ENCODE data around the gene DOCK1. TPM values are rescaled to one million over a fixed set of nuclear protein-coding genes. Genes with fewer than 3 reads are reported as not detected.

The DOCK1 gene
- total RNA-seq, 2 experiments from 2014 or later, result not detected

DNA sequence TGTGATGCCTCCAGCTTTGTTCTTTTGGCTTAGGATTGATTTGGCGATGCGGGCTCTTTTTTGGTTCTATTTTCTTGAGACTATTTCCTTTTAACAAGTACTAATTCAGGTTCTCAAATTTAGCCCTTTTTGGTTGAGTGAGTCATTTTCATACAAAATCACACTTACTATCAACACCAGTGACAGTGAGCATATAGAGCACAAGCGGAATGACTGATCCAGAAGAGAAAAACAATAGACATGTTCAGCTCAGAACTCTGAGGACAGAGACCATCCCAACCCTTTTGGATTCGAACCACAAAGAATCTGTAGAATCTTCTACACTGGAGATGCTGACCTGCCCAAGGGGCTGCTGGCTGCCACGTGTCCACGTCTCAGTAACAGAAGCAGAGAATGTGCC, 347.6 kb downstream of the DOCK1 start:
- Histone ChIP-seq H3K27me3 (ENCODE audit: control insufficient read depth in 1 of 2, insufficient read depth in 2 of 2, low read length in 2 of 2) (no peaks in the 10 kb centered on the region), H3K4me1 (ENCODE audit: insufficient read depth, low read length) (peaks cover 7% of the 10 kb centered on the region), H3K4me3 (ENCODE audit: low read length) (no peak overlapping the region), H3K27ac (ENCODE audit: low read depth in 1 of 2, low read length in 2 of 2) (no peak overlapping the region), H3K36me3 (ENCODE audit: insufficient read depth, low read length) (no peaks in the 10 kb centered on the region), H3K9me3 (ENCODE audit: control insufficient read depth in 1 of 2, insufficient read depth in 1 of 2, low read length in 2 of 2) (no peaks in the 10 kb centered on the region)
- Mint-ChIP-seq H3K4me3 (no peak overlapping the region), H3K36me3 (ENCODE audit: low read depth) (no peaks in the 10 kb centered on the region), H3K27ac (no peak overlapping the region), H3K4me1 (ENCODE audit: low read depth) (peaks cover 13% of the 10 kb centered on the region), H3K9me3 (no peaks in the 10 kb centered on the region), H3K27me3 (peaks cover 39% of the 10 kb centered on the region)
- POLR2A ChIA-PET, result no interaction called here
- ATAC-seq (ENCODE audit: poor library complexity), result no peak
- CTCF ChIA-PET, result no interaction called here
- DNase-seq, result no peak
- intact Hi-C loops (cut with DNase I, micrococcal nuclease), result no loop called here
- TF ChIP-seq, protein P1, sequence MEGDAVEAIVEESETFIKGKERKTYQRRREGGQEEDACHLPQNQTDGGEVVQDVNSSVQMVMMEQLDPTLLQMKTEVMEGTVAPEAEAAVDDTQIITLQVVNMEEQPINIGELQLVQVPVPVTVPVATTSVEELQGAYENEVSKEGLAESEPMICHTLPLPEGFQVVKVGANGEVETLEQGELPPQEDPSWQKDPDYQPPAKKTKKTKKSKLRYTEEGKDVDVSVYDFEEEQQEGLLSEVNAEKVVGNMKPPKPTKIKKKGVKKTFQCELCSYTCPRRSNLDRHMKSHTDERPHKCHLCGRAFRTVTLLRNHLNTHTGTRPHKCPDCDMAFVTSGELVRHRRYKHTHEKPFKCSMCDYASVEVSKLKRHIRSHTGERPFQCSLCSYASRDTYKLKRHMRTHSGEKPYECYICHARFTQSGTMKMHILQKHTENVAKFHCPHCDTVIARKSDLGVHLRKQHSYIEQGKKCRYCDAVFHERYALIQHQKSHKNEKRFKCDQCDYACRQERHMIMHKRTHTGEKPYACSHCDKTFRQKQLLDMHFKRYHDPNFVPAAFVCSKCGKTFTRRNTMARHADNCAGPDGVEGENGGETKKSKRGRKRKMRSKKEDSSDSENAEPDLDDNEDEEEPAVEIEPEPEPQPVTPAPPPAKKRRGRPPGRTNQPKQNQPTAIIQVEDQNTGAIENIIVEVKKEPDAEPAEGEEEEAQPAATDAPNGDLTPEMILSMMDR (IDR thresholded peaks at IDR 0.05), result no peak

DNA sequence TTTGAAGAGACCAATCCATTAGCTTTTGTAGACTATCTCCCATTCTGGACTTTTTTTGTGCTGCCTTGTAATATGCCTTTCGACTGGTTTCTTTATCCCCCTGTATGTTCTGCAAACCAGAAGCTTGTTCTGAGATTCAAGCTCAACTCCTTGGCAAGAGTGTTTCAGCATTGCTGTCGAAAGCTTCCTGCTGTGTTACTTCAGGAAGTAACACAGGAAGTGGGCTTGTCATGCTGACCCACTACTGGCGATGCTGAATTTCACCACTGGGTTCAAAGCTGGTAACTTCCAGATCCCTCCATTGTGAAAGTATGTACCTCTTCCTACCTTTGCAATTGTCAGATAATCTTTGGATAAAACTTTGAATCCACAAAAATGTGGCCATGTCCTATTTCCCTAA, 349.0 kb downstream of the DOCK1 start:
- H3K36me3 ChIP-seq (ENCODE audit: insufficient read depth, low read length), result no peaks in the 10 kb centered on the region
- no peak for ATAC-seq (ENCODE audit: poor library complexity)
- H3K4me1 Mint-ChIP-seq (ENCODE audit: low read depth), result peaks cover 13% of the 10 kb centered on the region
- peaks cover 36% of the 10 kb centered on the region for H3K27me3 Mint-ChIP-seq
- peak in 4 of 14 experiments; percentile 5 to 38 (median 20) for DNase-seq
- intact Hi-C loops (cut with DNase I, micrococcal nuclease), result no loop called here
- POLR2A ChIA-PET, result no interaction called here
- no peak overlapping the region for H3K27ac Mint-ChIP-seq
- H3K4me3 ChIP-seq (ENCODE audit: low read length), result no peak overlapping the region
- peaks cover 0 to 2% of the 10 kb centered on the region in 2 experiments for H3K27me3 ChIP-seq (ENCODE audit: control insufficient read depth in 1 of 2, insufficient read depth in 2 of 2, low read length in 2 of 2)
- CTCF ChIA-PET, result no interaction called here
- H3K4me1 ChIP-seq (ENCODE audit: insufficient read depth, low read length), result peaks cover 7% of the 10 kb centered on the region
- no peak overlapping the region for H3K27ac ChIP-seq (ENCODE audit: low read depth in 1 of 2, low read length in 2 of 2)
- no peaks in the 10 kb centered on the region for H3K36me3 Mint-ChIP-seq (ENCODE audit: low read depth)
- H3K4me3 Mint-ChIP-seq, result no peak overlapping the region
- H3K9me3 Mint-ChIP-seq, result no peaks in the 10 kb centered on the region
- H3K9me3 ChIP-seq (ENCODE audit: control insufficient read depth in 1 of 2, insufficient read depth in 1 of 2, low read length in 2 of 2), result peaks cover 0 to under 1% of the 10 kb centered on the region in 2 experiments
- TF ChIP-seq, protein P1 (IDR thresholded peaks at IDR 0.05), result no peak

DNA sequence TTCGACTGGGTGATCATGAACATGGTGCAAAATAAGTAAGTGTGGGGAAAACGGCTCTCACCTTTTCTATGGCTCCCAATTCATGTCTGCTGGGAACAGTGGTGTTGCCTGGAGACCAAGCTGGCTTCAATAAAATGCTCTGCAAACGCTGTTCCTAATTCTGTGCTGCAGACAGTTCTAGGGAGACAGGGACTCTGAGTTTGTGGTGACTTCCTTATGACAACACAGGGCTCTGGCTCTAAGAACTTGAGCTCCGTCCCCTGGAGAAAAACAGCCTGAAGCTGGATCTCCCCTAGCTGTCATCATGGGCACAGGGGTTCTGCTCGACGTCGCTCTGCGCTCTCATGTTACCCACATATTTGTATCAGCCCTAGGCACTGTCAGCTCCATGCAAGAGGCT, 352.2 kb downstream of the DOCK1 start:
- Mint-ChIP-seq H3K9me3 (no peaks in the 10 kb centered on the region), H3K27me3 (peaks cover 29% of the 10 kb centered on the region), H3K4me3 (no peak overlapping the region), H3K27ac (no peak overlapping the region), H3K36me3 (ENCODE audit: low read depth) (no peaks in the 10 kb centered on the region), H3K4me1 (ENCODE audit: low read depth) (peaks cover 13% of the 10 kb centered on the region)
- Histone ChIP-seq H3K9me3 (ENCODE audit: control insufficient read depth in 1 of 2, insufficient read depth in 1 of 2, low read length in 2 of 2) (peaks cover 0 to 14% of the 10 kb centered on the region in 2 experiments), H3K27ac (ENCODE audit: low read depth in 1 of 2, low read length in 2 of 2) (no peak overlapping the region), H3K27me3 (ENCODE audit: control insufficient read depth in 1 of 2, insufficient read depth in 2 of 2, low read length in 2 of 2) (peaks cover 0 to 2% of the 10 kb centered on the region in 2 experiments), H3K4me1 (ENCODE audit: insufficient read depth, low read length) (peaks cover 7% of the 10 kb centered on the region), H3K36me3 (ENCODE audit: insufficient read depth, low read length) (no peaks in the 10 kb centered on the region), H3K4me3 (ENCODE audit: low read length) (no peak overlapping the region)
- DNase-seq (no peak), ATAC-seq (ENCODE audit: poor library complexity) (no peak)
- intact Hi-C loops (cut with DNase I, micrococcal nuclease), result no loop called here
- TF ChIP-seq, protein P1 (IDR thresholded peaks at IDR 0.05), result no peak
- POLR2A ChIA-PET, result no interaction called here
- CTCF ChIA-PET, result no interaction called here
